ENCODE data around the gene NPC1. TPM values are rescaled to one million over a fixed set of nuclear protein-coding genes. Genes with fewer than 3 reads are reported as not detected.

Gene NPC1
- polyA plus RNA-seq, 1 donor (not counting 4 experiments of a cell fraction or from before 2014, with no cell fraction given): 49.9 TPM

DNA sequence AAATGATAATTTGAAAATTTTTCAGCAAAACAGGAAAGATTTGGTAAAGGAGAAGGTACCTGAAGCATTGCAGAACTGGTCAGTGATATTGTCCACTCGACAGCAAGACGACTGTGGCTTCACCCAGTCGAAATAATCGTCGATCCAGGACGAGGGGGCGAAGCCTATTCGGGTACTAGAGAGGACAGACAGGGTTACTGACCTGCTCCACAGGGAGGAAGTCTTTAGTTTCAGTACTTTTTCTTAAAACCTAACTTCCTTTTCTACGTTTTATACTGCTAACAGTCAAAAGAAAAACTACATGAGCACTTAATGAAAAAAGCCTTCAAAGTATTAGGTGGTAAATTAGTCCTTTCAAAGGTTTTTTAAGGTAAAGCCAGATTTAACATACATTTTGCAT lies 47.0 kb downstream of the NPC1 start:
- Histone ChIP-seq H3K9me3 (ENCODE audit: control insufficient read depth, low read depth, low read length) (no peaks in the 10 kb centered on the region), H3K27me3 (ENCODE audit: control insufficient read depth, extremely low read depth, insufficient read depth, low read length) (no peaks in the 10 kb centered on the region), H2AFZ (ENCODE audit: control insufficient read depth, low read length) (no peak overlapping the region), H3K36me3 (ENCODE audit: control insufficient read depth in 2 of 2, extremely low read depth in 1 of 2, insufficient read depth in 2 of 2, low read length in 2 of 2) (peaks cover 71 to 87% of the 10 kb centered on the region in 2 experiments), H3K4me1 (ENCODE audit: control insufficient read depth, extremely low read depth, insufficient read depth, low read length) (no peaks in the 10 kb centered on the region), H3K9me1 (ENCODE audit: control insufficient read depth, extremely low read depth, insufficient read depth, low read length) (no peaks in the 10 kb centered on the region), H4K20me1 (ENCODE audit: control insufficient read depth, extremely low read depth, insufficient read depth, low read length) (no peaks in the 10 kb centered on the region), H3K9ac (ENCODE audit: control insufficient read depth, extremely low read depth, insufficient read depth, low read length) (no peak overlapping the region), H3K27ac (ENCODE audit: control insufficient read depth, insufficient read depth, low read length) (no peak overlapping the region), H3K4me3 (ENCODE audit: control insufficient read depth in 2 of 3, extremely low read depth in 1 of 3, insufficient read depth in 2 of 3, low read depth in 1 of 3, low read length in 3 of 3) (no peak overlapping the region), H3K4me2 (ENCODE audit: control insufficient read depth, extremely low read depth, insufficient read depth, low read depth, low read length) (no peak overlapping the region), H3K79me2 (ENCODE audit: control insufficient read depth, insufficient read depth, low read length) (no peaks in the 10 kb centered on the region)
- dilution Hi-C loops (cut with MboI; ENCODE audit: extremely low pct_ligation_motif_present, low sequenced_read_pairs): no loop called here
- TF ChIP-seq, protein P1, sequence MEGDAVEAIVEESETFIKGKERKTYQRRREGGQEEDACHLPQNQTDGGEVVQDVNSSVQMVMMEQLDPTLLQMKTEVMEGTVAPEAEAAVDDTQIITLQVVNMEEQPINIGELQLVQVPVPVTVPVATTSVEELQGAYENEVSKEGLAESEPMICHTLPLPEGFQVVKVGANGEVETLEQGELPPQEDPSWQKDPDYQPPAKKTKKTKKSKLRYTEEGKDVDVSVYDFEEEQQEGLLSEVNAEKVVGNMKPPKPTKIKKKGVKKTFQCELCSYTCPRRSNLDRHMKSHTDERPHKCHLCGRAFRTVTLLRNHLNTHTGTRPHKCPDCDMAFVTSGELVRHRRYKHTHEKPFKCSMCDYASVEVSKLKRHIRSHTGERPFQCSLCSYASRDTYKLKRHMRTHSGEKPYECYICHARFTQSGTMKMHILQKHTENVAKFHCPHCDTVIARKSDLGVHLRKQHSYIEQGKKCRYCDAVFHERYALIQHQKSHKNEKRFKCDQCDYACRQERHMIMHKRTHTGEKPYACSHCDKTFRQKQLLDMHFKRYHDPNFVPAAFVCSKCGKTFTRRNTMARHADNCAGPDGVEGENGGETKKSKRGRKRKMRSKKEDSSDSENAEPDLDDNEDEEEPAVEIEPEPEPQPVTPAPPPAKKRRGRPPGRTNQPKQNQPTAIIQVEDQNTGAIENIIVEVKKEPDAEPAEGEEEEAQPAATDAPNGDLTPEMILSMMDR (optimal IDR thresholded peaks at IDR 0.05 in 1 of 3, IDR thresholded peaks at IDR 0.05 in 1 of 3, conservative IDR thresholded peaks at IDR 0.05 in 1 of 3; ENCODE audit: extremely low read depth in 1 of 3, insufficient read depth in 2 of 3, low read length in 3 of 3): no peak
- no peak for TF ChIP-seq EZH2 (IDR thresholded peaks at IDR 0.05; ENCODE audit: low read length)
- FAIRE-seq: no peak
- no peak for DNase-seq (ENCODE audit: low read depth, low spot score)

DNA sequence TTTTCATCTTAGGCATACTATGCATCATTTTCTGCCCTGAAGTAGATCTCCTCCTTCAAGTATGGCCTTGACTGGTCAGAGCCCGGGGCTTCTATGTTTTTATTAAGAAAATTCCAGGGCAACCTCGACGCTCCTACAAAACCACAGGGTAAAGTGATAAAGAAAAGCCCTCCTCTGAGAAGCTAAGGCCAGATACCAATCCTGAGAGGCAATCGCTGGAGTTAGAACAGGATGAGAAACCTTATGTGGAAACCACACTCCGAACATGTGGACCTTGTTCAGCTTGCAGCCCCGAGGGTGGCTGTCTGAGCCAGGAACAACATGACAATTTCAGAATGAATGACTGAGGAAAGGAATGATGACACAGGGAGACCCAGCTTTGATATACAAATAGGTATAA lies 47.4 kb downstream of the NPC1 start:
- H3K9ac ChIP-seq (ENCODE audit: control insufficient read depth, extremely low read depth, insufficient read depth, low read length): no peak overlapping the region
- no peaks in the 10 kb centered on the region for H4K20me1 ChIP-seq (ENCODE audit: control insufficient read depth, extremely low read depth, insufficient read depth, low read length)
- FAIRE-seq (no peak), DNase-seq (ENCODE audit: low read depth, low spot score) (no peak)
- H3K4me1 ChIP-seq (ENCODE audit: control insufficient read depth, extremely low read depth, insufficient read depth, low read length): no peaks in the 10 kb centered on the region
- H3K9me1 ChIP-seq (ENCODE audit: control insufficient read depth, extremely low read depth, insufficient read depth, low read length): no peaks in the 10 kb centered on the region
- dilution Hi-C loops (cut with MboI; ENCODE audit: extremely low pct_ligation_motif_present, low sequenced_read_pairs): no loop called here
- H3K4me3 ChIP-seq (ENCODE audit: control insufficient read depth in 2 of 3, extremely low read depth in 1 of 3, insufficient read depth in 2 of 3, low read depth in 1 of 3, low read length in 3 of 3): no peak overlapping the region
- H3K36me3 ChIP-seq (ENCODE audit: control insufficient read depth in 2 of 2, extremely low read depth in 1 of 2, insufficient read depth in 2 of 2, low read length in 2 of 2): peaks cover 72 to 86% of the 10 kb centered on the region in 2 experiments
- no peaks in the 10 kb centered on the region for H3K27me3 ChIP-seq (ENCODE audit: control insufficient read depth, extremely low read depth, insufficient read depth, low read length)
- no peak overlapping the region for H3K27ac ChIP-seq (ENCODE audit: control insufficient read depth, insufficient read depth, low read length)
- no peak overlapping the region for H2AFZ ChIP-seq (ENCODE audit: control insufficient read depth, low read length)
- H3K9me3 ChIP-seq (ENCODE audit: control insufficient read depth, low read depth, low read length): no peaks in the 10 kb centered on the region
- H3K79me2 ChIP-seq (ENCODE audit: control insufficient read depth, insufficient read depth, low read length): no peaks in the 10 kb centered on the region
- TF ChIP-seq, protein P1 (optimal IDR thresholded peaks at IDR 0.05 in 1 of 3, IDR thresholded peaks at IDR 0.05 in 1 of 3, conservative IDR thresholded peaks at IDR 0.05 in 1 of 3; ENCODE audit: extremely low read depth in 1 of 3, insufficient read depth in 2 of 3, low read length in 3 of 3): no peak
- TF ChIP-seq EZH2 (IDR thresholded peaks at IDR 0.05; ENCODE audit: low read length): no peak
- H3K4me2 ChIP-seq (ENCODE audit: control insufficient read depth, extremely low read depth, insufficient read depth, low read depth, low read length): no peak overlapping the region
